GOT3 (cell line): ENCODE data around the gene SPTBN2.

Source experiments
- DNase-seq: peaks from one replicate; lab custom pipeline; 2025; ENCODE audit warnings: mixed read lengths; lab: John Stamatoyannopoulos, UW

SPTBN2 gene

GRCh38 chr11:66701432-66702240 lies 27.4 kb downstream of the SPTBN2 start:
- no peak for DNase-seq

GRCh38 chr11:66700742-66701141 lies 28.3 kb downstream of the SPTBN2 start:
- no peak for DNase-seq

- no peak for DNase-seq
Observed at GRCh38 chr11:66700337-66700736, 28.7 kb downstream of the SPTBN2 start.

- DNase-seq = no peak
Observed at GRCh38 chr11:66698491-66698890, 30.5 kb downstream of the SPTBN2 start.

- no peak for DNase-seq
Observed at GRCh38 chr11:66697988-66698387, 31.0 kb downstream of the SPTBN2 start.

GRCh38 chr11:66696146-66696545 lies 32.9 kb downstream of the SPTBN2 start:
- no peak for DNase-seq

- DNase-seq = peak; percentile 69
Observed at GRCh38 chr11:66694732-66695207, 34.2 kb downstream of the SPTBN2 start.

- no peak for DNase-seq
Observed at GRCh38 chr11:66694056-66694410, 35.0 kb downstream of the SPTBN2 start.

GRCh38 chr11:66693356-66694055 lies 35.5 kb downstream of the SPTBN2 start:
- no peak for DNase-seq

- no peak for DNase-seq
Observed at GRCh38 chr11:66692871-66693331, 36.1 kb downstream of the SPTBN2 start.

- no peak for DNase-seq
Observed at GRCh38 chr11:66692446-66692845, 36.6 kb downstream of the SPTBN2 start.

GRCh38 chr11:66691311-66691980 lies 37.6 kb downstream of the SPTBN2 start:
- no peak for DNase-seq

GRCh38 chr11:66689661-66690590 lies 39.1 kb downstream of the SPTBN2 start:
- DNase-seq = no peak

GRCh38 chr11:66688561-66689534 lies 40.2 kb downstream of the SPTBN2 start:
- no peak for DNase-seq

- no peak for DNase-seq
Observed at GRCh38 chr11:66687831-66688281, 41.2 kb downstream of the SPTBN2 start.

GRCh38 chr11:66686801-66687750 lies 41.9 kb downstream of the SPTBN2 start:
- DNase-seq = no peak

- DNase-seq = no peak
Observed at GRCh38 chr11:66686100-66686785, 42.8 kb downstream of the SPTBN2 start.
